Left lung (tissue), 10 donors: ENCODE results near the gene ATCAY. TPM values are rescaled to one million over a fixed set of nuclear protein-coding genes. Genes with fewer than 3 reads are reported as not detected.
"Not testable (repeated sequence)": the region's sequence is repeated elsewhere in the genome, so short reads cannot be mapped to it uniquely, and the experiment has no call there.

Source experiments
- ATAC-seq: fragments of 200-7000 bp; cut with Tn5 transposase; one replicate; pipeline ENCODE4 v1.9.1; 2020; ENCODE audit warnings: moderate library complexity
- DNase-seq, 4 donors: peaks; one replicate each; pipeline ENCODE4 v3.0.0-alpha.2; 2013 to 2020
- H3K27ac ChIP-seq, 2 donors: fragments of 200-600 bp; sonication (generic) in 1 of 2; one replicate each; pipeline versions ENCODE4 v1.5.0 to v1.8.0; 2020 to 2021
- H3K27me3 ChIP-seq, 2 donors: fragments of 200-600 bp; sonication (generic) in 1 of 2; one replicate each; pipeline versions ENCODE4 v1.5.0 to v1.8.0; 2020 to 2021
- H3K36me3 ChIP-seq, 2 donors: fragments of 200-600 bp; sonication (generic) in 1 of 2; one replicate each; pipeline versions ENCODE4 v1.5.0 to v1.8.0; 2020 to 2021
- H3K4me1 ChIP-seq, 2 donors: fragments of 200-600 bp; one replicate each; pipeline ENCODE4 v1.8.0; 2021
- H3K4me3 ChIP-seq, 2 donors: fragments of 200-600 bp; sonication (generic) in 1 of 2; one replicate each; pipeline versions ENCODE4 v1.5.0 to v1.8.0; 2020 to 2021; ENCODE audit warnings: mild to moderate bottlenecking in 1 of 2
- H3K9me3 ChIP-seq, 2 donors: fragments of 200-600 bp; sonication (generic) in 1 of 2; one replicate each; pipeline versions ENCODE4 v1.5.0 to v1.8.0; 2020 to 2021
- CTCF ChIP-seq, 2 donors: fragments of 200-600 bp; sonication (generic) in 1 of 2; IDR thresholded peaks; one replicate each; pipeline versions ENCODE4 v1.5.0 to v1.8.0; 2021; ENCODE audit warnings: antibody characterized with exemption in 2 of 2
- intact Hi-C, 2 donors: fragments of 100-400 bp; cut with DNase I; formaldehyde crosslinking; loops; one replicate each; pipeline versions ENCODE4 v1.11.2 to v1.14.2; 2022
- polyA plus RNA-seq, 6 donors: library from polyadenylated mRNA; unstranded; fragments of 120-200 nt; gene quantifications; one replicate each; pipeline ENCODE4 v1.2.1, GENCODE V29; 2013; ENCODE audit not compliant: insufficient read length in 6 of 6
- total RNA-seq, 2 donors: library from RNA; stranded (reverse); fragmentation: NEBNext Ultra II Directional; extraction: Animal tissue kit (Norgen Biotek cat#: 25700); gene quantifications; one replicate each; pipeline ENCODE4 v1.2.1, GENCODE V29; 2021
- donor health status: DM: no; HTN: yes; CAD: no.
- donor health status: DM: no; HTN: no; CAD: no.

ATCAY gene
- total and polyA plus RNA-seq, 8 donors = 0.14 to 0.34 (median 0.16) TPM; not detected in 2

GRCh38 chr19:3964256-3965194, 84.0 kb downstream of the ATCAY start:
- DNase-seq (no peak), ATAC-seq (no peak)
- Histone ChIP-seq H3K27ac (no peak overlapping the region), H3K36me3 (peaks cover 0 to 93% of the 10 kb centered on the region in 2 donors), H3K9me3 (no peaks in the 10 kb centered on the region), H3K4me1 (peaks cover 15 to 39% of the 10 kb centered on the region in 2 donors), H3K27me3 (no peaks in the 10 kb centered on the region), H3K4me3 (no peak overlapping the region)
- intact Hi-C loops = no loop called here
- no peak for TF ChIP-seq CTCF (IDR thresholded peaks at IDR 0.05)

- no peak overlapping the region for H3K27ac ChIP-seq
- TF ChIP-seq CTCF (IDR thresholded peaks at IDR 0.05) = no peak
- ATAC-seq (no peak), DNase-seq (no peak)
- peaks cover 0 to 74% of the 10 kb centered on the region in 2 donors for H3K36me3 ChIP-seq
- H3K27me3 ChIP-seq = no peaks in the 10 kb centered on the region
- intact Hi-C loops = no loop called here
- H3K9me3 ChIP-seq = no peaks in the 10 kb centered on the region
- no peak overlapping the region for H3K4me3 ChIP-seq
- H3K4me1 ChIP-seq = peaks cover 20 to 50% of the 10 kb centered on the region in 2 donors
Measured at GRCh38 chr19:3966051-3967017, 85.8 kb downstream of the ATCAY start.

- peak overlapping the region; percentile 63 to 90 for H3K27ac ChIP-seq
- intact Hi-C loops, DNase-seq, ATAC-seq, H3K4me3 ChIP-seq, H3K27me3 ChIP-seq, H3K9me3 ChIP-seq: not testable (repeated sequence)
- peaks cover 0 to 66% of the 10 kb centered on the region in 2 donors for H3K36me3 ChIP-seq
- peaks cover 20 to 55% of the 10 kb centered on the region in 2 donors for H3K4me1 ChIP-seq
Measured at GRCh38 chr19:3967983-3968382, 87.5 kb downstream of the ATCAY start.

GRCh38 chr19:3968556-3969434, 88.3 kb downstream of the ATCAY start:
- H3K27ac ChIP-seq = peak overlapping the region; percentile 87 to 90
- intact Hi-C loops = no loop called here
- H3K27me3 ChIP-seq = no peaks in the 10 kb centered on the region
- TF ChIP-seq CTCF (IDR thresholded peaks at IDR 0.05) = no peak
- peaks cover 0 to 58% of the 10 kb centered on the region in 2 donors for H3K36me3 ChIP-seq
- ATAC-seq (peak; percentile 80), DNase-seq (peak in 3 of 4 donors; percentile 87 to 95 (median 90))
- H3K4me3 ChIP-seq = peak overlapping the region; percentile 66 to 84
- peaks cover 20 to 55% of the 10 kb centered on the region in 2 donors for H3K4me1 ChIP-seq
- no peaks in the 10 kb centered on the region for H3K9me3 ChIP-seq
